Mammary epithelial cell (primary cell): ENCODE results near the gene COL23A1.

Experiments
- CTCF ChIP-seq, 2 donors: IDR thresholded peaks in 1 of 2; conservative IDR thresholded peaks in 1 of 2; 2 replicates each; pipeline ENCODE4 v1.5.1; 2011 to 2012; ENCODE audit warnings: inconsistent platforms in 2 of 2, low read length in 2 of 2, mild to moderate bottlenecking in 2 of 2, control low read depth in 1 of 2, low read depth in 1 of 2; ENCODE audit not compliant: insufficient read depth in 1 of 2; ENCODE audit errors: extremely low read depth in 1 of 2
- EZH2 ChIP-seq: IDR thresholded peaks from 2 replicates; pipeline ENCODE4 v1.6.1; 2012; ENCODE audit warnings: low read length, inconsistent platforms, borderline replicate concordance

GRCh38 chr5:178532666-178533065, 57.5 kb downstream of the COL23A1 start:
- TF ChIP-seq CTCF (conservative IDR thresholded peaks at IDR 0.05 in 1 of 2, IDR thresholded peaks at IDR 0.05 in 1 of 2; ENCODE audit: extremely low read depth in 1 of 2, insufficient read depth in 1 of 2, low read depth in 1 of 2, low read length in 2 of 2) (no peak), EZH2 (no peak)
